ENCODE results near the gene SRGAP1. TPM values are rescaled to one million over a fixed set of nuclear protein-coding genes. Genes with fewer than 3 reads are reported as not detected.

SRGAP1 gene
- polyA plus RNA-seq, 1 donor from 2014 or later = 4.8 TPM

GRCh38 chr12:63865448-63865847, 20.9 kb downstream of the SRGAP1 start:
- no peak overlapping the region for H3K4me3 ChIP-seq (ENCODE audit: low read length)
- no peaks in the 10 kb centered on the region for H3K27me3 ChIP-seq (ENCODE audit: insufficient read depth, low read depth, low read length)
- TF ChIP-seq CTCF (IDR thresholded peaks at IDR 0.05; ENCODE audit: poor library complexity, severe bottlenecking) (no peak), POLR2AphosphoS5 (IDR thresholded peaks at IDR 0.05) (no peak), EP300 (conservative IDR thresholded peaks at IDR 0.05; ENCODE audit: poor library complexity, severe bottlenecking) (no peak), SMC3 (conservative IDR thresholded peaks at IDR 0.05; ENCODE audit: poor library complexity) (no peak), RAD21 (conservative IDR thresholded peaks at IDR 0.05) (no peak), EZH2 (IDR thresholded peaks at IDR 0.05; ENCODE audit: borderline replicate concordance, insufficient read depth, low read length, poor library complexity, severe bottlenecking) (no peak), MXI1 (conservative IDR thresholded peaks at IDR 0.05; ENCODE audit: poor library complexity, severe bottlenecking) (no peak), TAF1 (IDR thresholded peaks at IDR 0.05; ENCODE audit: low read depth) (no peak), REST (IDR thresholded peaks at IDR 0.05; ENCODE audit: borderline replicate concordance) (no peak)
- H3K36me3 ChIP-seq (ENCODE audit: insufficient read depth, low read length) = no peaks in the 10 kb centered on the region
- H3K9me3 ChIP-seq (ENCODE audit: low read length) = no peaks in the 10 kb centered on the region
- no peaks in the 10 kb centered on the region for H3K9me2 ChIP-seq (ENCODE audit: insufficient read depth, low read length)
- H3F3A ChIP-seq (ENCODE audit: insufficient read depth, low read length, poor library complexity, severe bottlenecking) = no peaks in the 10 kb centered on the region
- H3K4me2 ChIP-seq (ENCODE audit: low read length) = no peak overlapping the region
- H3K9ac ChIP-seq (ENCODE audit: low read length) = no peak overlapping the region
- no peak overlapping the region for H2AFZ ChIP-seq (ENCODE audit: low read depth, low read length)
- H3K27ac ChIP-seq (ENCODE audit: low read length) = no peak overlapping the region
- peaks cover 3% of the 10 kb centered on the region for H4K20me1 ChIP-seq (ENCODE audit: insufficient read depth)
- H3K79me2 ChIP-seq (replicated peaks; ENCODE audit: insufficient read depth, low read length) = peaks cover 18% of the 10 kb centered on the region

GRCh38 chr12:63867053-63867452, 22.6 kb downstream of the SRGAP1 start:
- Histone ChIP-seq H3K27ac (ENCODE audit: low read length) (no peak overlapping the region), H3K9ac (ENCODE audit: low read length) (no peak overlapping the region), H4K20me1 (ENCODE audit: insufficient read depth) (peaks cover 3% of the 10 kb centered on the region), H3K4me2 (ENCODE audit: low read length) (no peak overlapping the region), H3K27me3 (ENCODE audit: insufficient read depth, low read depth, low read length) (no peaks in the 10 kb centered on the region), H3K9me3 (ENCODE audit: low read length) (no peaks in the 10 kb centered on the region), H3K9me2 (ENCODE audit: insufficient read depth, low read length) (no peaks in the 10 kb centered on the region), H3K36me3 (ENCODE audit: insufficient read depth, low read length) (no peaks in the 10 kb centered on the region), H3K4me3 (ENCODE audit: low read length) (no peak overlapping the region), H2AFZ (ENCODE audit: low read depth, low read length) (no peak overlapping the region), H3F3A (ENCODE audit: insufficient read depth, low read length, poor library complexity, severe bottlenecking) (no peaks in the 10 kb centered on the region), H3K79me2 (replicated peaks; ENCODE audit: insufficient read depth, low read length) (peaks cover 18% of the 10 kb centered on the region)
- TF ChIP-seq REST (IDR thresholded peaks at IDR 0.05; ENCODE audit: borderline replicate concordance) = no peak
- no peak for TF ChIP-seq MXI1 (conservative IDR thresholded peaks at IDR 0.05; ENCODE audit: poor library complexity, severe bottlenecking)
- TF ChIP-seq RAD21 (conservative IDR thresholded peaks at IDR 0.05) = no peak
- TF ChIP-seq POLR2AphosphoS5 (IDR thresholded peaks at IDR 0.05) = no peak
- no peak for TF ChIP-seq EP300 (conservative IDR thresholded peaks at IDR 0.05; ENCODE audit: poor library complexity, severe bottlenecking)
- TF ChIP-seq EZH2 (IDR thresholded peaks at IDR 0.05; ENCODE audit: borderline replicate concordance, insufficient read depth, low read length, poor library complexity, severe bottlenecking) = no peak
- no peak for TF ChIP-seq CTCF (IDR thresholded peaks at IDR 0.05; ENCODE audit: poor library complexity, severe bottlenecking)
- TF ChIP-seq SMC3 (conservative IDR thresholded peaks at IDR 0.05; ENCODE audit: poor library complexity) = no peak
- TF ChIP-seq TAF1 (IDR thresholded peaks at IDR 0.05; ENCODE audit: low read depth) = no peak

All from neural cell (in vitro differentiated cells).